Gastroesophageal sphincter (tissue), 3 donors: ENCODE results near the gene ZBTB7C.

Experiments
- CTCF ChIP-seq, 4 experiments: fragments of 200-600 bp in 2 of 4; fragments of 450-650 bp in 2 of 4; sonication (generic) in 1 of 4; IDR thresholded peaks; one replicate each; pipeline ENCODE4 v1.5.1; 2017 to 2019; ENCODE audit warnings: antibody characterized with exemption in 4 of 4, mild to moderate bottlenecking in 2 of 4, moderate library complexity in 2 of 4
- POLR2AphosphoS5 ChIP-seq: sonication (generic); formaldehyde crosslinking; IDR thresholded peaks from one replicate; pipeline ENCODE4 v1.6.1; 2017; ENCODE audit warnings: antibody characterized with exemption

GRCh38 chr18:48360376-48361021 lies 48.7 kb downstream of the ZBTB7C start:
- TF ChIP-seq CTCF (IDR thresholded peaks at IDR 0.05) = no peak
- no peak for TF ChIP-seq POLR2AphosphoS5
